Mucosa of descending colon (tissue), 3 donors: ENCODE data around the gene DENND2A. TPM values are rescaled to one million over a fixed set of nuclear protein-coding genes. Genes with fewer than 3 reads are reported as not detected.
"Not testable (repeated sequence)": the region's sequence is repeated elsewhere in the genome, so short reads cannot be mapped to it uniquely, and the experiment has no call there.

Experiments
- ATAC-seq: fragments of 200-7000 bp; cut with Tn5 transposase; one replicate; pipeline ENCODE4 v1.9.1; 2020; ENCODE audit warnings: mild to moderate bottlenecking, moderate library complexity
- DNase-seq, 3 donors: peaks; one replicate each; pipeline ENCODE4 v3.0.0-alpha.2; 2020
- H3K36me3 ChIP-seq: fragments of 200-600 bp; one replicate; pipeline ENCODE4 v1.8.0; 2021; ENCODE audit warnings: low read depth, mild to moderate bottlenecking
- H3K4me1 ChIP-seq: fragments of 200-600 bp; one replicate; pipeline ENCODE4 v1.8.0; 2021; ENCODE audit warnings: low read depth, mild to moderate bottlenecking
- H3K4me3 ChIP-seq: fragments of 200-600 bp; one replicate; pipeline ENCODE4 v1.8.0; 2021; ENCODE audit warnings: mild to moderate bottlenecking
- H3K9me3 ChIP-seq: fragments of 200-600 bp; one replicate; pipeline ENCODE4 v1.8.0; 2021; ENCODE audit warnings: mild to moderate bottlenecking
- intact Hi-C, 2 donors: fragments of 100-400 bp; cut with DNase I in 1 of 2; cut with micrococcal nuclease in 1 of 2; formaldehyde crosslinking; loops; one replicate each; pipeline versions ENCODE4 v1.11.0 to v1.11.1; 2022; cut with DNase I, micrococcal nuclease
- total RNA-seq, 3 donors: library from RNA; stranded (reverse); fragmentation: NEBNext Ultra II Directional in 2 of 3; extraction: Animal tissue kit (Norgen Biotek cat#: 25700) in 2 of 3; gene quantifications; one replicate each; pipeline versions ENCODE4 v1.2.1 to v1.2.4, GENCODE V29; 2021 to 2023
- TF ChIP-seq, protein P1 (sequence below): fragments of 200-600 bp; IDR thresholded peaks from one replicate; pipeline ENCODE4 v1.8.0; 2022; ENCODE audit warnings: antibody characterized with exemption, mild to moderate bottlenecking
- donor health status: DM: no; HTN: no; CAD: no; lungs with moderate emphysema.
- donor health status: DM: no; HTN: no; CAD: no.
- donor health status: DM: no; HTN: yes; CAD: no.

The DENND2A gene
- total RNA-seq, 3 donors from 2014 or later = 8.4 to 17.7 (median 10.1) TPM

DNA sequence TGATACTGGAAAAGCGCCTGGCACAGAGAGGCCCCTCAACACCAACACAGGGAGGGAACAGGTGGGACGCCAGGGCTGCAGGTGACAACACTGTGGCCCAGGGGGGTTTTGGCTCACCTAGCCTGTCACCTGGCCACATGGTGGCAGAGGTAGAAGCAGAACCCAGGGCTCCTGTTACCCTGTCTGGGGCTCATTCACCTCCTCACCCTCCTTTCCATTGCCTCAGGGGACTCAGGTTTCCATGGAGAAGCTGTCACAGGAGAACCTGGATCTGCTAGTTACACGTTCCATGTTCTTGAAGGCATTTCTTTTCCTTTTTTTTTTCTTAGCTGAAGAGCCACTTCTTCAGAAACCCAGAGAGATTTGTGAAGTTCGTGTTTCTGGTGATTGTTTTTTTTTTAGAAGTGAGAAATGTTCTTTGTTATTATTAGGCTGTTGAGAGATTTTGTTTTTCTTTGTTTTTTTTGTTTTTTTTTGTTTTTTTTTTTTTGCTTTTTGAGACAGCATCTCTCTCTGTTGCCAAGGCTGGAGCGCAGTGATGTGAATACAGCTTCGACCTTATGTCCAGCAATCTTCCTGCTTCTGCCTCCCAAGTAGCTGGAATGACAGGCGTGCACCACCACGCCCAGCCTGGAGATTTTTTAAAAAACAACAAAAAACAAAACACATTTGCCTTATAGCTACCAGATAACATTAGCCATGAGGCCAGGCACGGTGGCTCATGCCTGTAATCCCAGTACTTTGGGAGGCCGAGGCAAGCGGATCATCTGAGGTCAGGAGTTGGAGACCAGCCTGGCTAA is 16.0 kb downstream of the DENND2A start:
- H3K9me3 ChIP-seq = no peaks in the 10 kb centered on the region
- H3K4me3 ChIP-seq = no peak overlapping the region
- ATAC-seq = no peak
- no peaks in the 10 kb centered on the region for H3K4me1 ChIP-seq
- intact Hi-C loops = no loop called here
- no peaks in the 10 kb centered on the region for H3K36me3 ChIP-seq
- TF ChIP-seq, protein P1, sequence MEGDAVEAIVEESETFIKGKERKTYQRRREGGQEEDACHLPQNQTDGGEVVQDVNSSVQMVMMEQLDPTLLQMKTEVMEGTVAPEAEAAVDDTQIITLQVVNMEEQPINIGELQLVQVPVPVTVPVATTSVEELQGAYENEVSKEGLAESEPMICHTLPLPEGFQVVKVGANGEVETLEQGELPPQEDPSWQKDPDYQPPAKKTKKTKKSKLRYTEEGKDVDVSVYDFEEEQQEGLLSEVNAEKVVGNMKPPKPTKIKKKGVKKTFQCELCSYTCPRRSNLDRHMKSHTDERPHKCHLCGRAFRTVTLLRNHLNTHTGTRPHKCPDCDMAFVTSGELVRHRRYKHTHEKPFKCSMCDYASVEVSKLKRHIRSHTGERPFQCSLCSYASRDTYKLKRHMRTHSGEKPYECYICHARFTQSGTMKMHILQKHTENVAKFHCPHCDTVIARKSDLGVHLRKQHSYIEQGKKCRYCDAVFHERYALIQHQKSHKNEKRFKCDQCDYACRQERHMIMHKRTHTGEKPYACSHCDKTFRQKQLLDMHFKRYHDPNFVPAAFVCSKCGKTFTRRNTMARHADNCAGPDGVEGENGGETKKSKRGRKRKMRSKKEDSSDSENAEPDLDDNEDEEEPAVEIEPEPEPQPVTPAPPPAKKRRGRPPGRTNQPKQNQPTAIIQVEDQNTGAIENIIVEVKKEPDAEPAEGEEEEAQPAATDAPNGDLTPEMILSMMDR = no peak
- no peak for DNase-seq

DNA sequence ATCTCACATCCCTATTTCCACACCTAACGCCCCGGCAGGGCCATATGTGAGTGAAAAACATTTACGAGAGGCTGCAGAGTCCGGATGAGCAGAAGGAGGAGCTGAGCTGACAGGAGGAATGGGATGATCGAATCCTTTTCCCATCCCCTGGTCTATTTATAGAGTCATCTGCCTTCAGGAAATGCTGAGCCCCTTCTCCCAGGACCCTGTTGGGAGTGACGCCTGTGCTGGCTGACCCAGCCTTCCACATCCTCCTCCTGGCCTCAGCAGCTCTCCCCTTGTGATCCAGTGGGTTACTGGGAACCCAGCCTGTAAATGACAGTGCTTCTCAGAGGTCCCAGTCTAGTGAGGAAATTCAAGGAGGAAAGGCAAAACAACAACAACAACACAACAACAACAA is 16.6 kb downstream of the DENND2A start:
- Histone ChIP-seq H3K9me3 (no peaks in the 10 kb centered on the region), H3K4me3 (no peak overlapping the region), H3K36me3 (no peaks in the 10 kb centered on the region), H3K4me1 (no peaks in the 10 kb centered on the region)
- TF ChIP-seq, protein P1 = no peak
- intact Hi-C loops = no loop called here
- DNase-seq (no peak), ATAC-seq (no peak)

DNA sequence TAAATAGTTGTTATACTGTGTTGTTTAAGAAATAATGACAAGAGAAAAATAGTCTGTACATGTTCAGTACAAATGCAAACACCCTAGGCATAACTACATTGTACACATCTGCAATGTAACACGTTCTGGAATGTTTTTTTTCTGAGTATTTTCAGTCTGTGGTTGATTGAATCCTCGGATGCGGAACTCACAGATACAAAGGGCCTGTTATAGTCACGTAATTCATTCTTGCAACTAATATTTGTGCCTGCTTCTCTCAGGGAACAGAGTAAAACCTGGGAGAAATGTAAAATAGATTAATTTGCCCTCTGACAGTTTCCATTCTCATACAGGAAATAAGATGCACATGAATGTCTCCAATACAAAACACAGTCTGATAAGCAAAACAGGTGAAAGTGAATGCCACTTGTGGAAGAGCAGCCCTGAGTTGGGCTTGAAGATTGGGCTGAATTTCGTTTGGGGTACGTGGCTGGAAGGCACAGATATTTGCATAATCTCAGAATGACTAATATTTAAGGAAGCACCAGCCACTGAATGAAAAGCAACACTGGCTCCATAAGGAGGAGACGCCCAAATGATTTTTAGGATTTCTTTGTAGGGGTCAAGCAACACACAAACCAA is 19.1 kb downstream of the DENND2A start:
- ATAC-seq (no peak), DNase-seq (no peak)
- TF ChIP-seq, protein P1 = no peak
- H3K4me3 ChIP-seq = no peak overlapping the region
- no peaks in the 10 kb centered on the region for H3K9me3 ChIP-seq
- no peaks in the 10 kb centered on the region for H3K36me3 ChIP-seq
- no peaks in the 10 kb centered on the region for H3K4me1 ChIP-seq
- intact Hi-C loops = no loop called here

DNA sequence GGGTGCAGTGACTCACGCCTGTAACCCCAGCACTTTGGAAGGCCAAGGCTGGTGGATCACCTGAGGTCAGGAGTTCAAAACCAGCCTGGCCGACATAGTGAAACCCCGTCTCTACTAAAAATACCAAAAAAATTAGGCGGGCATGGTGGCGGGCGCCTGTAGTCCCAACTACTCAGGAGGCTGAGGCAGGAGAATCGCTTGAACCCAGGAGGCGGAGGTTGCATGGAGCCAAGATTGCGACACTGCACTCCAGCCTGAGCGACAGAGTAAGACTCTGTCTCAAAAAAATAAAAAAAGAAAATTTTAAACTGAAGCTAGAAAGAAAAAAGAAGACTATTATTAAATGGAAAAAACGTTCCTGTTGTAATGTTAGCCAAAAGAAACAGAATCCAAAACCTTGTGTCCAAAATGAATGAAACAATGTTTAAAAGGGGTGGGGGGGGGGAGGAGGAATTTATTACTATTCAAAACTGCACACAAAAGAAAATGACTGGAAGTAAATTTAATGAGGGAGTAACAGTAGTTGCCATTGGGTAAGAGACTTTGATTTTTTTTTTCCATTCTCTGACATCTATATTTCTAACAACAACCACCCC is 20.6 kb downstream of the DENND2A start:
- not testable (repeated sequence) for ATAC-seq

DNA sequence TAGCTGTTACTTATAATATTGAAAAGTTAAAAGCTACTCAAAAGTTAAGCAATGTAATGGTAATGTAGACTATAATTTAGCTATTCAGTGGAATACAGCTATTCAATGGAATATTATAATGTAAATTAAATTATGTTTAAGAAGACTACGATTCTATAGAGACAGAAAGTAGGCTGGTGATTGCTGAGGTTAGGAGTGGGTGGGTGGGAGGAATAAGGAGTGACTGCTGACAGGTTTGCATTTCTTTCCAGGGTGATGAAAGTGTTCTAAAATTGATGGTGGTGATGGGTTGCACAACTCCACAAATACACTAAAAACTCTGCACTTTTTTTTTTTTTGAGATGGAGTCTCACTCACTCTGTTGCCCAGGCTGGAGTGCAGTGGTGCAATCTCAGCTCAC is 21.4 kb downstream of the DENND2A start:
- H3K36me3 ChIP-seq = no peaks in the 10 kb centered on the region
- no peaks in the 10 kb centered on the region for H3K4me1 ChIP-seq
- TF ChIP-seq, protein P1 = no peak
- intact Hi-C loops = no loop called here
- H3K4me3 ChIP-seq = no peak overlapping the region
- ATAC-seq (no peak), DNase-seq (no peak)
- no peaks in the 10 kb centered on the region for H3K9me3 ChIP-seq

More for the DNA sequence above, 20.6 kb downstream of the DENND2A start:
- H3K36me3 ChIP-seq, H3K9me3 ChIP-seq, DNase-seq, H3K4me3 ChIP-seq, intact Hi-C loops, H3K4me1 ChIP-seq: not testable (repeated sequence)

DNA sequence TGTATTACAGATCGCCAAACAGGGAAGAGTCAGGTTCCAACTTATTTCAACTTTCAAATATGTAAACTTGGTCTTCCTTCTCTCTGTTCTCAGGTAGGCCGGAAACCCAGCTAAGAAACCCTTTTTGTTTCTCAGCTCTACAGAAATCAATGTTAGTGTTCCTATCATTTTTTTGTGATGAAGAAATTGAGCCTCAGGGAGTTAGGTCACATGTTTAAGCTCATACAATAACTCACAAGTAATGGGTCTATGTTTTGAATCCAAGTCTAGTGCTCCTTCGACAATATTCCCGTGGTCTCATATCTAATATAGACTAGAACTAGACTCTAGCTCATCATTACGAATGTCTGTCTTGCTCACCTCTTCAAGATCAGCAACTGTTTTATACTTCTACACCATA is 22.3 kb downstream of the DENND2A start:
- ATAC-seq = no peak
- intact Hi-C loops = no loop called here
- DNase-seq = no peak
- Histone ChIP-seq H3K4me3 (no peak overlapping the region), H3K4me1 (no peaks in the 10 kb centered on the region), H3K9me3 (no peaks in the 10 kb centered on the region), H3K36me3 (no peaks in the 10 kb centered on the region)
- TF ChIP-seq, protein P1 = no peak
